NT2/D1 (cell line): ENCODE data around the gene ARPP21.

Experiments used
- DNase-seq: peaks from one replicate; pipeline ENCODE4 v3.0.0-alpha.2; 2011; ENCODE audit warnings: low read depth, low spot score
- H3K27me3 ChIP-seq: 2 replicates; pipeline ENCODE4 v1.6.0; 2011; ENCODE audit warnings: mild to moderate bottlenecking; ENCODE audit not compliant: insufficient read length, insufficient read depth
- H3K36me3 ChIP-seq: 2 replicates; pipeline ENCODE4 v1.6.1; 2011; ENCODE audit warnings: mild to moderate bottlenecking, low read length, mixed read lengths; ENCODE audit not compliant: insufficient read depth, insufficient read length
- H3K4me1 ChIP-seq: 2 replicates; pipeline ENCODE4 v1.5.1; 2011; ENCODE audit not compliant: insufficient read depth, insufficient read length
- H3K4me3 ChIP-seq: 2 replicates; pipeline ENCODE4 v1.5.1; 2011; ENCODE audit warnings: low read depth; ENCODE audit not compliant: insufficient read length
- H3K9ac ChIP-seq: 2 replicates; pipeline ENCODE4 v1.6.0; 2011; ENCODE audit warnings: low read depth; ENCODE audit not compliant: insufficient read length
- H3K9me3 ChIP-seq: 2 replicates; pipeline ENCODE4 v1.5.1; 2011; ENCODE audit warnings: mild to moderate bottlenecking, low read length; ENCODE audit not compliant: insufficient read depth
- SUZ12 ChIP-seq: IDR thresholded peaks from 2 replicates; pipeline ENCODE4 v1.6.1; 2011; ENCODE audit not compliant: insufficient read length, insufficient read depth; ENCODE audit errors: extremely low read depth
- YY1 ChIP-seq: IDR thresholded peaks from 2 replicates; pipeline ENCODE4 v1.6.1; 2011; ENCODE audit not compliant: insufficient read length, insufficient read depth
- ZNF274 ChIP-seq: IDR thresholded peaks from 2 replicates; pipeline ENCODE4 v1.6.1; 2011; ENCODE audit warnings: mild to moderate bottlenecking, low read depth, low read length

The ARPP21 gene

GRCh38 chr3:35639254-35640186, at the start of gene ARPP21:
Gene ARPP21 (plus strand): TSS chr3:35639525. CDS start chr3:35681752, 42,227 bp downstream.
- TF ChIP-seq YY1 (no peak), SUZ12 (peak; percentile 95), ZNF274 (no peak)
- H3K9me3 ChIP-seq = no peaks in the 10 kb centered on the region
- H3K36me3 ChIP-seq = no peaks in the 10 kb centered on the region
- H3K27me3 ChIP-seq = peaks cover 49% of the 10 kb centered on the region
- H3K4me3 ChIP-seq = peak within 1 kb of the TSS; percentile 95
- peak; percentile 9 for DNase-seq
- no peaks in the 10 kb centered on the region for H3K4me1 ChIP-seq
- peak within 1 kb of the TSS; percentile 71 for H3K9ac ChIP-seq

- no peak for DNase-seq
- Histone ChIP-seq H3K9ac (no peak overlapping the region), H3K4me3 (no peak overlapping the region), H3K9me3 (no peaks in the 10 kb centered on the region), H3K27me3 (no peaks in the 10 kb centered on the region), H3K36me3 (no peaks in the 10 kb centered on the region), H3K4me1 (no peaks in the 10 kb centered on the region)
- TF ChIP-seq ZNF274 (no peak), SUZ12 (no peak), YY1 (no peak)
These were observed 46.6 kb upstream of the ARPP21 start for GRCh38 chr3:35592589-35593295.

DNA sequence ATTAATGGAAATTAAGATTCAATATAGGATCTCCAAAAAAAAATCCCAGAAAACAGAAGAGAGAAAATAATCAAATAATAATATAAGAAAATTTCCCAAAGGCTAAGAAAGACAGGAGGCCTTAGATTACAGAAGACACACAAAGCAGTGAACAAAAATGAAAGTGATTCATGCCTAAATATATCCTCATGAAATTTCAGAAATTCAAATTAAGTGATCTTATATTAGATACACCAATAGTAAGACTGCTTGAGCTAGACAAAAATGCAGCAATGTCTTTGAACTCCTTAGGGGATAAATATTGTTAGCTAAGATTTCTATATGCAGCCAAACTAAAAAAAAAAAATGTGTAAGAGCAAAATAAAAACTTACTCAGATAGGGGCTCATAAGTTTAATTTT, 44.6 kb upstream of the ARPP21 start:
- DNase-seq = no peak

DNA sequence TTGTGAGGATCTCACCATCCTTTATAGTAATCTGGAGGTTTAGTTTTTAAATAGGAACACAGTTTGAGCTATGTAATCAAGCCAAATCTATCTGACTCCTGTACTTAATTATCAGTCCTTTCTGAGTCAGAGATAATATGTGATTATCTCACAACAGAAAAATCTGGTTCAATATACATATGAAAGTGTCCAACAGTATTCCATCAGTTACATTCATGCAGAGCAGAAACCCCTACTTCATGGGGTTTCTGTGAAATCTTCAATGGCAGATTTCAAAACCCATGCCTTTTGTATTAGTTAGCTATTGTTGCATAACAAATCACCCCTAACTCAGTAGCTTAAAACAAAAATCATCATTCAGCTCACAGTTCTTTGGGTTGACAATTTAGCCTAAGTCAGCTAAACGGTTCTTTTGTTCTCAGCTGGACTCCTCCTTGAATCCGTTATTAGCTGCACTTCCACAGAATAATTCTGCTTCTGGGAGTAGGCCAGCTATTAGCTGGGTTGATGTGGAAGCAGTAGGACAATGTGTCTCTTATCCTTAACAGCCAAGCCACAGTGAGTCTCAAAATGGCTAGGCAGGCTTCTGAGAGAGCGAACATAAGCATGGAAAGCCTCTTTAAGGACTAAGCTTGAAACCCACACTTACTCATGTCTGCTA, 42.9 kb upstream of the ARPP21 start:
- no peaks in the 10 kb centered on the region for H3K36me3 ChIP-seq
- no peak overlapping the region for H3K9ac ChIP-seq
- H3K27me3 ChIP-seq = no peaks in the 10 kb centered on the region
- TF ChIP-seq ZNF274 (no peak), SUZ12 (no peak), YY1 (no peak)
- H3K4me1 ChIP-seq = no peaks in the 10 kb centered on the region
- no peaks in the 10 kb centered on the region for H3K9me3 ChIP-seq
- no peak overlapping the region for H3K4me3 ChIP-seq
- DNase-seq = no peak

More for the DNA sequence above, 44.6 kb upstream of the ARPP21 start:
- Histone ChIP-seq H3K36me3 (no peaks in the 10 kb centered on the region), H3K4me1 (no peaks in the 10 kb centered on the region), H3K27me3 (no peaks in the 10 kb centered on the region), H3K9me3 (no peaks in the 10 kb centered on the region), H3K4me3 (no peak overlapping the region), H3K9ac (no peak overlapping the region)
- TF ChIP-seq SUZ12 = no peak
- TF ChIP-seq ZNF274 = no peak
- TF ChIP-seq YY1 = no peak

- H3K36me3 ChIP-seq = no peaks in the 10 kb centered on the region
- TF ChIP-seq ZNF274 (no peak), SUZ12 (no peak), YY1 (no peak)
These were observed 41.8 kb upstream of the ARPP21 start for GRCh38 chr3:35597490-35597889.

GRCh38 chr3:35598804-35599203, 40.5 kb upstream of the ARPP21 start:
- Histone ChIP-seq H3K27me3 (no peaks in the 10 kb centered on the region), H3K36me3 (no peaks in the 10 kb centered on the region), H3K4me3 (no peak overlapping the region), H3K9me3 (no peaks in the 10 kb centered on the region), H3K9ac (no peak overlapping the region), H3K4me1 (no peaks in the 10 kb centered on the region)
- no peak for DNase-seq
- TF ChIP-seq YY1 (no peak), SUZ12 (no peak), ZNF274 (no peak)

More at GRCh38 chr3:35597490-35597889, 41.8 kb upstream of the ARPP21 start:
- Histone ChIP-seq H3K4me3 (no peak overlapping the region), H3K4me1 (no peaks in the 10 kb centered on the region), H3K9ac (no peak overlapping the region), H3K27me3 (no peaks in the 10 kb centered on the region), H3K9me3 (no peaks in the 10 kb centered on the region)
- DNase-seq = no peak

DNA sequence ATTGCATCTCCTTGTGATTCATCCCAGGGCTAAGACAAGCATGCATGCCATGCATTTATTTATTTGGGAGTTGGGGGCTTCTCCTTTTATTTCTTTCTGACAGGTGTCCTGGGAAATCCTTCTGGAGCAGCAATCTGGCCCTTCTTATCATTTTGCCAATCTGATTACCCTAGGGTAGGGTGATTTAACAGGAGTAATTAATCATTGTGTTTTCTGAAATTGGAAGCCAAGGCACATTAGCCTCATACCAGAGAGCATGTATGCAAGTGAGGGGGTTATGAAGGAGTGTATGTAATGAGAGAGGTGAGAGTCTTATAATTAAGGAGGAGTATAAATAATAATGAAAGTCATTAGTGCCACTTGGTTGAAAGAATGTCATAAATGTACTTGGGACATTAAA, 37.4 kb upstream of the ARPP21 start:
- no peak for DNase-seq
- TF ChIP-seq YY1 (no peak), SUZ12 (no peak), ZNF274 (no peak)
- no peaks in the 10 kb centered on the region for H3K36me3 ChIP-seq
- no peaks in the 10 kb centered on the region for H3K9me3 ChIP-seq
- no peaks in the 10 kb centered on the region for H3K4me1 ChIP-seq
- H3K4me3 ChIP-seq = no peak overlapping the region
- no peaks in the 10 kb centered on the region for H3K27me3 ChIP-seq
- no peak overlapping the region for H3K9ac ChIP-seq
